Measurements from ENCODE around the gene GLCCI1.
"Not testable (repeated sequence)": the region's sequence is repeated elsewhere in the genome, so short reads cannot be mapped to it uniquely, and the experiment has no call there.

GLCCI1 gene

GRCh38 chr7:8051373-8051772, 82.8 kb downstream of the GLCCI1 start:
- DNase-seq (ENCODE audit: low read depth), result no peak

- DNase-seq (ENCODE audit: low read depth), result no peak
Observed at GRCh38 chr7:8051998-8052397, 83.4 kb downstream of the GLCCI1 start.

GRCh38 chr7:8052824-8053223, 84.2 kb downstream of the GLCCI1 start:
- DNase-seq (ENCODE audit: low read depth), result no peak

GRCh38 chr7:8056439-8056838, 87.8 kb downstream of the GLCCI1 start:
- DNase-seq (ENCODE audit: low read depth), result no peak

GRCh38 chr7:8057566-8057965, 89.0 kb downstream of the GLCCI1 start:
- no peak for DNase-seq (ENCODE audit: low read depth)

GRCh38 chr7:8058322-8058721, 89.7 kb downstream of the GLCCI1 start:
- DNase-seq (ENCODE audit: low read depth), result no peak

GRCh38 chr7:8058852-8059251, 90.3 kb downstream of the GLCCI1 start:
- DNase-seq (ENCODE audit: low read depth), result no peak

GRCh38 chr7:8060241-8060640, 91.6 kb downstream of the GLCCI1 start:
- DNase-seq (ENCODE audit: low read depth), result no peak

- not testable (repeated sequence) for DNase-seq (ENCODE audit: low read depth)
Observed at GRCh38 chr7:8063300-8063699, 94.7 kb downstream of the GLCCI1 start.

GRCh38 chr7:8063706-8064297, 95.2 kb downstream of the GLCCI1 start:
- no peak for DNase-seq (ENCODE audit: low read depth)

- DNase-seq (ENCODE audit: low read depth), result no peak
Observed at GRCh38 chr7:8064828-8065227, 96.2 kb downstream of the GLCCI1 start.

- no peak for DNase-seq (ENCODE audit: low read depth)
Observed at GRCh38 chr7:8065356-8065813, 96.8 kb downstream of the GLCCI1 start.

GRCh38 chr7:8068892-8069686, 100.5 kb downstream of the GLCCI1 start:
- no peak for DNase-seq (ENCODE audit: low read depth)

GRCh38 chr7:8070451-8071180, 102.0 kb downstream of the GLCCI1 start:
- no peak for DNase-seq (ENCODE audit: low read depth)

- no peak for DNase-seq (ENCODE audit: low read depth)
Observed at GRCh38 chr7:8078418-8078817, 109.8 kb downstream of the GLCCI1 start.

GRCh38 chr7:8082762-8083161, 114.2 kb downstream of the GLCCI1 start:
- no peak for DNase-seq (ENCODE audit: low read depth)

- no peak for DNase-seq (ENCODE audit: low read depth)
Observed at GRCh38 chr7:8084836-8085235, 116.2 kb downstream of the GLCCI1 start.

GRCh38 chr7:8085420-8085819, 116.8 kb downstream of the GLCCI1 start:
- DNase-seq (ENCODE audit: low read depth), result no peak

- DNase-seq (ENCODE audit: low read depth), result no peak
Observed at GRCh38 chr7:8086239-8086638, 117.6 kb downstream of the GLCCI1 start.

GRCh38 chr7:8089036-8089780, 120.6 kb downstream of the GLCCI1 start:
- no peak for DNase-seq (ENCODE audit: low read depth)

GRCh38 chr7:8092140-8092539, 123.5 kb downstream of the GLCCI1 start:
- no peak for DNase-seq (ENCODE audit: low read depth)

All from activated T-helper 1 cell treated with Interleukin-2 at 50 U/mL for 16 hours (primary cell).